Fibroblast of villous mesenchyme (primary cell): ENCODE measurements around the gene ADCK2. TPM values are rescaled to one million over a fixed set of nuclear protein-coding genes. Genes with fewer than 3 reads are reported as not detected.
A peak's percentile ranks its signal among the peaks of the same experiment; 100 is the strongest.

Source experiments
- DNase-seq: peaks from one replicate; pipeline ENCODE4 v3.0.0-alpha.2; 2010; ENCODE audit warnings: low read depth
- H3K4me3 ChIP-seq: 2 replicates; pipeline ENCODE4 v1.5.1; 2011; ENCODE audit warnings: low read depth, mild to moderate bottlenecking, low read length
- CTCF ChIP-seq: IDR thresholded peaks from 2 replicates; pipeline ENCODE4 v1.5.1; 2012; ENCODE audit warnings: low read depth, mild to moderate bottlenecking, low read length; ENCODE audit not compliant: insufficient read depth
- total RNA-seq: library from RNA; depleted of rRNA; stranded (reverse); fragments of >200 nt; gene quantifications from 2 replicates; pipeline ENCODE4 v1.2.3, GENCODE V29; 2012

The ADCK2 gene
- total RNA-seq, 1 donor: 20.3 TPM

DNA sequence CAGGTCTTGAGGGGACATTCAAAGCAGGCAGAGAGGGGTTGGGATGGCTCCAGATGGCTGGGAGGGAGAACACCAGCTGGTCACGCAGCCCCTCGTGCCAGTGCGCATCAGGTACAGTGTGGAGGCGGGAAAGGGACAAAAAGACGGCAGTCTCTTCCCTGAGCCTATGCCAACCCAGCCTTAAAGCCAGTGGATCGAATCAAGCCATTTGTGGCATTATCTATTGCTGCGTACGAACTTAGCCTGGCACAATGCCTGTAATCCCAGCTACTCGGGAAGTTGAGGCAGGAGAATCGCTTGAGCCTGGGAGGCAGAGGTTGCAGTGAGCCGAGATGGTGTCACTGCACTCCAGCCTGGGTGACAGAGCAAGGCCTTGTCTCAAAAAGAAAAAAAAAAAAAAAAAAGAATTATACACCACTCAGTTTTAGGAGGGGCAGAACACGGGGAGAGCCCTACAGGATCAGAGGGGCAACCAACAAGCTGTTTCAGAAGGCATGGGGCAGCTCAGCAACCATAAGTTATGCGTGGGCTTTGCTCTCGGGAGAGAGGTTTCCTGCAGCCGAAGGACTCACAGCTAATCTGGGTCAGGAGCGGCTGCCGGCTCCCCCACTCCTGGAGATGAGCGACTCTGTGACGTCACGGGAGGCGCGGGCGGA, 23.4 kb downstream of the ADCK2 start:
- TF ChIP-seq CTCF: no peak
- peak overlapping the region; percentile 94 for H3K4me3 ChIP-seq
- peak; percentile 94 for DNase-seq

- DNase-seq: peak; percentile 80
- peak within 1 kb of the TSS; percentile 94 for H3K4me3 ChIP-seq
- no peak for TF ChIP-seq CTCF
Measured at GRCh38 chr7:140696680-140697446, 24.1 kb downstream of the ADCK2 start, which contains the start of gene NDUFB2. Gene NDUFB2 (plus strand): TSS chr7:140696708. CDS start chr7:140696745, 37 bp downstream.

DNA sequence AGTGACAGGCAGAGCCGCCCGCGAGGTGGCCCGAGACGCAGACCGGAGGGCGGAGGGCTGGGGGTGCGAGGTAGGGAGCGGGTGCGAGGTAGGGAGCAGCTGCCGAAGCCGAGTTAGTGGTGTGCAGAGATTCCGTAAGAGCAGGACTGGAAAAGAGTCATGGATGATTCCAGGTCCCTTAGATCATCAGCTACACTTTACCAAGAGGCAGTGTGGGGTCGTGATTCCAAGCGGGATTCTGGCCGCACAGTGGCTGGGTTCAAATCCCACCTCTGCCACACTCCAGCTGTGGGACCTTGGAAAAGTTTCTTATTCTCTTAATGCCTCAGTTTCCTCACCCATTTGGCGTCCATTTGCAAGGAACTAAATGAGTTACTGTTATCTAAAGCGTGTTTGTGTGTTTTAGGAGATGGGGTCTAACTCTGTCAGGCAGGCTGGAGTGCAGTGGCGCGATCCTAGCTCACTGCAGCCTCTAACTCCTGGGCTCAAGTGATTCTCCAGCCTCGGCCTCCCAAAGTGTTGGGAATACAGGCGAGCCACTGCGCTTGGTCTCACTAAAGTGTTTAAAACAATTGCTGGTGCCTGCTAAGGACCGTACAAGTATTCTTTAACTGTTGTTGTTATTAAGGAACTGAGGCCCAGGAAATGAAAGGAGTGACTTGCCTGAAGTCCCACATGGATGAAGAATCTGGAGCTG, 24.9 kb downstream of the ADCK2 start:
- DNase-seq: no peak
- peak overlapping the region; percentile 94 for H3K4me3 ChIP-seq
- no peak for TF ChIP-seq CTCF

- H3K4me3 ChIP-seq: no peak overlapping the region
- no peak for DNase-seq
- no peak for TF ChIP-seq CTCF
Measured at GRCh38 chr7:140698477-140698876, 25.7 kb downstream of the ADCK2 start.

DNA sequence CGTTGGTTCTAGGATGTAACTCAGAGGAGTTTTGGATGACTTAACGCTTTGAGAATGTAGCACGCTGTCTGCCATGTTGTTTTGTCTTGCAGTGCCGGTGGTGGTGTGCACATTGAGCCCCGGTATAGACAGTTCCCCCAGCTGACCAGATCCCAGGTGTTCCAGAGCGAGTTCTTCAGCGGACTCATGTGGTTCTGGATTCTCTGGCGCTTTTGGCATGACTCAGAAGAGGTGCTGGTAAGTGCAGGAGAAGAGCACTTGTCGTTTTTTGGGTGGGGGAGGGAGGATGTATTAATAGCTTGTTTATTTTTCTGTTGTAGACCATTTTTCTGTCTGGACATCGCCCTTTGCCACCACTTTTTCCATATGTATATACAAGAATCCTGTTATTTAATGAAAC, 30.0 kb downstream of the ADCK2 start:
- no peak for TF ChIP-seq CTCF
- DNase-seq: no peak
- no peak overlapping the region for H3K4me3 ChIP-seq

GRCh38 chr7:140704205-140704604, 31.5 kb downstream of the ADCK2 start:
- DNase-seq: no peak
- H3K4me3 ChIP-seq: no peak overlapping the region
- no peak for TF ChIP-seq CTCF
